A549 (cell line): ENCODE data around the gene OCRL. TPM values are rescaled to one million over a fixed set of nuclear protein-coding genes. Genes with fewer than 3 reads are reported as not detected.

ENCODE experiments used
- ATAC-seq, 2 experiments: fragments of 200-7000 bp in 1 of 2; fragments of >200 bp in 1 of 2; cut with Nextera tagmentation in 1 of 2; cut with Tn5 transposase in 1 of 2; 3 replicates each; pipeline versions ENCODE4 v1.8.0 to v1.9.1; 2018 to 2020; ENCODE audit warnings: mild to moderate bottlenecking in 1 of 2, moderate library complexity in 1 of 2
- CTCF ChIA-PET: fragments of 300-600 bp; sonication (Branson Sonifier 250); formaldehyde crosslinking; extraction: SDS; loops from one replicate; lab custom pipeline; 2021; ENCODE audit warnings: antibody characterized with exemption, inconsistent platforms; lab: Yijun Ruan, JAX
- POLR2A ChIA-PET: fragments of 350-600 bp; formaldehyde crosslinking; extraction: SDS; loops from one replicate; lab custom pipeline; 2021; ENCODE audit warnings: antibody characterized with exemption, inconsistent platforms; lab: Yijun Ruan, JAX
- DNase-seq, 2 experiments: peaks; one replicate each; pipeline versions ENCODE4 v3.0.0 to v3.0.0-alpha.2; 2011 to 2016; ENCODE audit warnings: low read depth in 1 of 2, low spot score in 1 of 2
- FAIRE-seq: peaks from 2 replicates; lab custom pipeline; 2011; peaks lifted over from hg19 to GRCh38; lab: Jason Lieb, UNC
- H3K27ac ChIP-seq, 2 experiments: fragments of >200 bp; sonication (Bioruptor Twin); formaldehyde crosslinking; 3 replicates each; pipeline ENCODE4 v1.5.1; 2016 to 2017
- H3K4me1 ChIP-seq: fragments of >200 bp; sonication (Bioruptor Twin); formaldehyde crosslinking; 3 replicates; pipeline ENCODE4 v1.6.1; 2016
- H3K4me2 ChIP-seq: fragments of >200 bp; sonication (Bioruptor Twin); formaldehyde crosslinking; 3 replicates; pipeline ENCODE4 v1.6.1; 2016
- H3K4me3 ChIP-seq: fragments of >200 bp; sonication (Bioruptor Twin); formaldehyde crosslinking; 3 replicates; pipeline ENCODE4 v1.5.1; 2016
- H3K9me3 ChIP-seq: fragments of >200 bp; sonication (Bioruptor Twin); formaldehyde crosslinking; 3 replicates; pipeline ENCODE4 v1.6.1; 2016
- BCL3 ChIP-seq: fragments of >200 bp; sonication (Bioruptor Twin); formaldehyde crosslinking; IDR thresholded peaks from 3 replicates; pipeline ENCODE4 v1.6.1; 2016
- CBX8 ChIP-seq: fragments of 200-600 bp; sonication (generic); IDR thresholded peaks from 2 replicates; pipeline ENCODE4 v1.6.1; 2016
- CHD2 ChIP-seq: fragments of 150-350 bp; IDR thresholded peaks from 2 replicates; pipeline ENCODE4 v1.6.1; 2014; ENCODE audit warnings: low read length; ENCODE audit not compliant: partially characterized antibody
- CTCF ChIP-seq: fragments of >200 bp; sonication (Bioruptor Twin); formaldehyde crosslinking; IDR thresholded peaks from 3 replicates; pipeline ENCODE4 v1.5.1; 2016
- EHF ChIP-seq: fragments of 250-450 bp; sonication (Bioruptor Pico); IDR thresholded peaks from 2 replicates; pipeline ENCODE4 v1.5.0; 2020; ENCODE audit warnings: mild to moderate bottlenecking
- ELK1 ChIP-seq: fragments of 150-350 bp; IDR thresholded peaks from 2 replicates; pipeline ENCODE4 v1.6.1; 2014; ENCODE audit warnings: low read depth, mild to moderate bottlenecking, low read length
- EP300 ChIP-seq, 2 experiments: fragments of >200 bp; sonication (Bioruptor Twin); formaldehyde crosslinking; IDR thresholded peaks; 2 replicates in 1 of 2; 3 replicates in 1 of 2; pipeline ENCODE4 v1.6.1; 2016 to 2017
- ESRRA ChIP-seq: fragments of 150-350 bp; IDR thresholded peaks from 2 replicates; pipeline ENCODE4 v1.6.1; 2014; ENCODE audit warnings: mild to moderate bottlenecking, low read length, borderline replicate concordance
- GATA3 ChIP-seq: IDR thresholded peaks from 2 replicates; pipeline ENCODE4 v1.6.1; 2012; ENCODE audit warnings: borderline replicate concordance
- HMGXB4 ChIP-seq: fragments of 250-450 bp; sonication (Bioruptor Pico); IDR thresholded peaks from 2 replicates; pipeline ENCODE4 v1.5.0; 2021; ENCODE audit warnings: mild to moderate bottlenecking, moderate library complexity, borderline replicate concordance
- JUN ChIP-seq, 2 experiments: fragments of >200 bp; sonication (Bioruptor Twin); formaldehyde crosslinking; IDR thresholded peaks; 2 replicates in 1 of 2; 3 replicates in 1 of 2; pipeline ENCODE4 v1.6.1; 2016 to 2017
- KDM1A ChIP-seq: fragments of 200-600 bp; sonication (generic); IDR thresholded peaks from 2 replicates; pipeline ENCODE4 v1.6.1; 2016; ENCODE audit warnings: low read depth, mild to moderate bottlenecking
- MAX ChIP-seq: IDR thresholded peaks from 2 replicates; pipeline ENCODE4 v1.6.1; 2012
- PHF8 ChIP-seq: fragments of 200-600 bp; sonication (generic); IDR thresholded peaks from 2 replicates; pipeline ENCODE4 v1.6.1; 2016; ENCODE audit warnings: low read depth, mild to moderate bottlenecking, antibody characterized with exemption, moderate library complexity, borderline replicate concordance
- RCOR1 ChIP-seq: fragments of 150-350 bp; IDR thresholded peaks from 2 replicates; pipeline ENCODE4 v1.6.1; 2014; ENCODE audit warnings: antibody characterized with exemption, low read length, low read depth
- REST ChIP-seq: fragments of 200-600 bp; sonication (generic); IDR thresholded peaks from 2 replicates; pipeline ENCODE4 v1.6.1; 2016; ENCODE audit warnings: antibody characterized with exemption, mild to moderate bottlenecking, moderate library complexity
- SREBF2 ChIP-seq: fragments of 450-650 bp; IDR thresholded peaks from 2 replicates; pipeline ENCODE4 v1.6.1; 2014; ENCODE audit warnings: mild to moderate bottlenecking, moderate library complexity
- TFCP2L1 ChIP-seq: fragments of 250-450 bp; sonication (Bioruptor Pico); IDR thresholded peaks from 2 replicates; pipeline ENCODE4 v1.5.0; 2021; ENCODE audit warnings: mild to moderate bottlenecking
- WGBS: methylation state at CpG from one replicate; pipeline ENCODE4 v1.1.6; 2017; ENCODE audit errors: missing lambda C conversion rate; 5-methylcytosine and 5-hydroxymethylcytosine counted together
- polyA plus RNA-seq, 4 experiments: library from polyadenylated mRNA; depleted of rRNA in 3 of 4; stranded (reverse); fragments of >200 nt; fragmentation: RNase III in 1 of 4; extraction: RNeasy Plus Mini Kit Qiagen cat#74134 plus additional on column Dnase treatment in 1 of 4; gene quantifications; 2 replicates in 3 of 4; 3 replicates in 1 of 4; pipeline ENCODE4 v1.2.3, GENCODE V29; 2011 to 2017

OCRL gene
- polyA plus RNA-seq, 2 of the 4 experiments (the other 2 are of a cell fraction), result 22.4 to 49.0 TPM

GRCh38 chrX:129637217-129638109 lies 97.4 kb downstream of the OCRL start (continued):
- TF ChIP-seq ELK1, result no peak
- TF ChIP-seq KDM1A, result no peak
- TF ChIP-seq CTCF, result peak; percentile 74
- no peak for TF ChIP-seq JUN (IDR thresholded peaks at IDR 0.05)
- TF ChIP-seq EP300 (IDR thresholded peaks at IDR 0.05), result no peak
- no peak for TF ChIP-seq SREBF2
- TF ChIP-seq TFCP2L1, result no peak
- no peak for TF ChIP-seq ESRRA

- WGBS, result 71% methylated on average over 6 of the region's 8 CpGs
- H3K4me2 ChIP-seq, result no peak overlapping the region
- H3K4me1 ChIP-seq, result no peaks in the 10 kb centered on the region
- ATAC-seq, result no peak
- no peak overlapping the region for H3K27ac ChIP-seq
- H3K4me3 ChIP-seq, result no peak overlapping the region
- no peaks in the 10 kb centered on the region for H3K9me3 ChIP-seq
- POLR2A ChIA-PET, result no interaction called here
- no peak for FAIRE-seq
- CTCF ChIA-PET, result interaction anchor here (0.7 to 14.6 kb wide), 14 partner anchors 11 to 184 kb away, joined by 3 to 218 read pairs (median 12); partner anchors contain the start of gene APLN
- TF ChIP-seq CBX8 (no peak), GATA3 (no peak), MAX (no peak), CHD2 (no peak), TFCP2L1 (no peak), EHF (no peak), PHF8 (no peak), ELK1 (no peak), CTCF (no peak), BCL3 (no peak), HMGXB4 (CRISPR knock-in tag) (no peak), RCOR1 (no peak), REST (no peak)
- no peak for DNase-seq
Observed at GRCh38 chrX:129638917-129639316, 98.9 kb downstream of the OCRL start.
